Stimulated activated CD4-positive, alpha-beta T cell treated with anti-CD3 and anti-CD28 coated beads, Interleukin-2, amount 100 ng/mL, for 24 hours (primary cell): ENCODE measurements around the gene NOX3.
"Not testable (repeated sequence)": the region's sequence is repeated elsewhere in the genome, so short reads cannot be mapped to it uniquely, and the experiment has no call there.

Experiments used
- DNase-seq, 2 donors: peaks; one replicate each; pipeline ENCODE4 v3.0.0-alpha.2; 2020

The NOX3 gene

GRCh38 chr6:155455766-155456165 lies at the start of gene NOX3:
TSS of gene NOX3 (minus strand) at chr6:155455839. CDS start at chr6:155455800, 39 bp downstream.
- DNase-seq, result no peak

- DNase-seq, result no peak
Observed at GRCh38 chr6:155504848-155505607, 49.4 kb upstream of the NOX3 start.

GRCh38 chr6:155502393-155502792 lies 46.8 kb upstream of the NOX3 start:
- DNase-seq, result no peak

- DNase-seq, result no peak
Observed at GRCh38 chr6:155499574-155499973, 43.9 kb upstream of the NOX3 start.

- no peak for DNase-seq
Observed at GRCh38 chr6:155498370-155498769, 42.7 kb upstream of the NOX3 start.

- DNase-seq, result no peak
Observed at GRCh38 chr6:155497273-155497672, 41.6 kb upstream of the NOX3 start.

- no peak for DNase-seq
Observed at GRCh38 chr6:155495011-155495768, 39.6 kb upstream of the NOX3 start.

GRCh38 chr6:155493694-155494143 lies 38.1 kb upstream of the NOX3 start:
- DNase-seq, result peak in 1 of 2 donors; percentile 29

- DNase-seq, result no peak
Observed at GRCh38 chr6:155493026-155493693, 37.5 kb upstream of the NOX3 start.

GRCh38 chr6:155492061-155492735 lies 36.6 kb upstream of the NOX3 start:
- DNase-seq, result no peak

GRCh38 chr6:155491421-155491820 lies 35.8 kb upstream of the NOX3 start:
- no peak for DNase-seq

- DNase-seq, result not testable (repeated sequence)
Observed at GRCh38 chr6:155488197-155488596, 32.6 kb upstream of the NOX3 start.

- no peak for DNase-seq
Observed at GRCh38 chr6:155487371-155488130, 31.9 kb upstream of the NOX3 start.

- DNase-seq, result no peak
Observed at GRCh38 chr6:155486721-155487294, 31.2 kb upstream of the NOX3 start.

- no peak for DNase-seq
Observed at GRCh38 chr6:155485756-155486155, 30.1 kb upstream of the NOX3 start.

GRCh38 chr6:155483858-155484257 lies 28.2 kb upstream of the NOX3 start:
- no peak for DNase-seq

- DNase-seq, result no peak
Observed at GRCh38 chr6:155481215-155481614, 25.6 kb upstream of the NOX3 start.

GRCh38 chr6:155473741-155474140 lies 18.1 kb upstream of the NOX3 start:
- no peak for DNase-seq

GRCh38 chr6:155472886-155473285 lies 17.2 kb upstream of the NOX3 start:
- no peak for DNase-seq

- not testable (repeated sequence) for DNase-seq
Observed at GRCh38 chr6:155470979-155471616, 15.5 kb upstream of the NOX3 start.

- DNase-seq, result not testable (repeated sequence)
Observed at GRCh38 chr6:155468543-155468942, 12.9 kb upstream of the NOX3 start.
